Measurements from ENCODE around the gene CYFIP2. TPM values are rescaled to one million over a fixed set of nuclear protein-coding genes. Genes with fewer than 3 reads are reported as not detected.
A peak's percentile ranks its signal among the peaks of the same experiment; 100 is the strongest.

Gene CYFIP2
- total and polyA plus RNA-seq, 5 donors from 2014 or later, result 332 to 383 (median 357) TPM

DNA sequence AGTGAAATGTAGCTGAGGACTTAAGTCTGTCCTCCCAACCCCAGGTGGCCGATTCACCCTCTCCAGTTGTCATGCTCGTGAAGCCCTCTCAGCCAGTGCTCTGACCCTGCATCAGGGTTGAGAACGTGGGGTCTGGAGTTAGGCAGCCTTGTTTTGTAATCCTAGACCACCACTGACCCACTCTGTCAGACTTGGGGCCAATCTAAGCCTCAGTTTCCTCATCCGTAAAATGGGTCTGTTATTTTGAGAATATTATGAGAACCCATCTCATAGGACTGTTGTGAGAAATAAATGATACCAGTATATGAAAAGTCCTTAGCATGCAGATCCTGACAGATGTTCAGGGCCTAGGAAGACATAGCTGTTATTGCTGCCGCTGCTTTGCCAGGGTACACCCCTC is 37.1 kb downstream of the CYFIP2 start:
- Histone ChIP-seq H3K27me3 (ENCODE audit: control insufficient read depth, insufficient read depth, low read length) (no peaks in the 10 kb centered on the region), H3K9me3 (ENCODE audit: control insufficient read depth in 2 of 2, low read length in 2 of 2) (no peaks in the 10 kb centered on the region), H3K36me3 (ENCODE audit: control insufficient read depth, insufficient read depth, low read length) (peaks cover 71% of the 10 kb centered on the region), H3K4me3 (ENCODE audit: low read depth, low read length) (no peak overlapping the region), H3K4me1 (ENCODE audit: control insufficient read depth, insufficient read depth, low read length, poor library complexity, severe bottlenecking) (peaks cover 52% of the 10 kb centered on the region), H3K27ac (ENCODE audit: insufficient read depth, low read length, poor library complexity, severe bottlenecking) (peak overlapping the region; percentile 66)
- Mint-ChIP-seq H3K27me3 (no peaks in the 10 kb centered on the region), H3K36me3 (peaks cover 52% of the 10 kb centered on the region), H3K4me3 (peak overlapping the region in 2 of 4 donors; percentile 72 to 90), H3K9me3 (no peaks in the 10 kb centered on the region), H3K27ac (peak overlapping the region; percentile 91 to 95 (median 95)), H3K4me1 (peaks cover 35 to 54% (median 43%) of the 10 kb centered on the region in 4 donors)
- DNase-seq (no peak), ATAC-seq (ENCODE audit: low read depth in 2 of 2) (no peak)

DNA sequence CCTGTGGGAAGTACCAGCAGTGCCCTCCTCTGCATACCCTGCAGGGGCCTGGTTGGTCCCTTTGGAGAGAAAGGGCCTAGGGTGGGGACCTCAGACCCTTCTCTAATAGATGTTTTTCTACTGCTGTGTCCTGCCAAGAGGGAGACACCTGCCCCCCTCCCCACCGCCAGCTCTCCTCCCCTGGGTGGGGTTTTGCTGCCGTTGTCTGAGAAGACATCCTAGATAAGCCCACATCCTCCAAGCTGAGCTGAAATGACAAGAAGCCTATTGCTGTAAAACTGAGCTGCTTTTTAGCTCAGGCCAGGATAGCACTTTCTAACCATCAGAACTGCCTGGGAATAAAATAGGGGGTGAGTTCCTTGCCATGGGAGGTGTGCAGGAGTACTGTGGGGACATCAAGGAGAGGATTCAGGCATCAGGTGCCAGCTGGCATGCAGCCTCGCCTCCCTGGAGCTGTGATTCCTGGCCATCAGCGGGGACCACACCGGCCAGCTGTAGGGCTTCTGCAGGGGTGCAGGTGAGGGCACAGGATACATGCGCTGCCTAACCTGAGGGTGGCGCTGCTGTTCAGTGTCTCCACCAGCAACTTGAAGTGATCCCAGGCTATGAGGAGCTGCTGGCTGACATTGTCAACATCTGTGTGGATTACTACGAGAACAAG is 37.9 kb downstream of the CYFIP2 start:
- H3K4me1 ChIP-seq (ENCODE audit: control insufficient read depth, insufficient read depth, low read length, poor library complexity, severe bottlenecking), result peaks cover 59% of the 10 kb centered on the region
- peaks cover 68% of the 10 kb centered on the region for H3K36me3 ChIP-seq (ENCODE audit: control insufficient read depth, insufficient read depth, low read length)
- H3K9me3 ChIP-seq (ENCODE audit: control insufficient read depth in 2 of 2, low read length in 2 of 2), result no peaks in the 10 kb centered on the region
- H3K4me3 ChIP-seq (ENCODE audit: low read depth, low read length), result peak overlapping the region; percentile 43
- Mint-ChIP-seq H3K4me3 (peak overlapping the region; percentile 72 to 93 (median 88)), H3K36me3 (peaks cover 47% of the 10 kb centered on the region), H3K9me3 (no peaks in the 10 kb centered on the region), H3K27ac (peak overlapping the region; percentile 91 to 95 (median 95)), H3K27me3 (no peaks in the 10 kb centered on the region), H3K4me1 (peaks cover 33 to 62% (median 46%) of the 10 kb centered on the region in 4 donors)
- ATAC-seq (ENCODE audit: low read depth in 2 of 2) (peak; percentile 71 to 72), DNase-seq (peak; percentile 11 to 88 (median 63))
- H3K27me3 ChIP-seq (ENCODE audit: control insufficient read depth, insufficient read depth, low read length), result no peaks in the 10 kb centered on the region
- peak overlapping the region; percentile 66 for H3K27ac ChIP-seq (ENCODE audit: insufficient read depth, low read length, poor library complexity, severe bottlenecking)

DNA sequence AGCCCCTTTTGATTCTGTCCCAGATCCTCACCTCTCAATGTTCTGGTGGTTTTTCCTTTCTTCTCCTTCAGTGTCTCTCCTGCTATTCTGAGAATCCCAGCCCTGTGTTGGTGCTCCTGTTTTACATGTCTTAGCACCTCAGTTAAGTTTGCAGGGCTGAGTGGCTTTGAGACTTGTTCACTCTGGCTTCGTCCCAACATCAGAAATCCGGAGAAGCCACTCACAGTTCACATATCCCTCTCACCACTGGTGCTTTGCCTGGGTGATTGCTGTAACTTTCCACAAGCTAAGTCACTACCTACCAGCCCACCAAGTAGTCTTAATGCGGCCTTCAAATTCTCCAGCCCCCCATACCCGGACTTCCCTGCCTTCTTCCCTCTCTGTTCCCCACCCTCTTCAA is 40.2 kb downstream of the CYFIP2 start:
- ATAC-seq (ENCODE audit: low read depth in 2 of 2) (no peak), DNase-seq (no peak)
- peaks cover 27 to 76% (median 53%) of the 10 kb centered on the region in 4 donors for H3K4me1 Mint-ChIP-seq
- peaks cover 73% of the 10 kb centered on the region for H3K4me1 ChIP-seq (ENCODE audit: control insufficient read depth, insufficient read depth, low read length, poor library complexity, severe bottlenecking)
- H3K9me3 ChIP-seq (ENCODE audit: control insufficient read depth in 2 of 2, low read length in 2 of 2), result no peaks in the 10 kb centered on the region
- H3K36me3 ChIP-seq (ENCODE audit: control insufficient read depth, insufficient read depth, low read length), result peaks cover 68% of the 10 kb centered on the region
- H3K27me3 ChIP-seq (ENCODE audit: control insufficient read depth, insufficient read depth, low read length), result no peaks in the 10 kb centered on the region
- peak overlapping the region; percentile 21 for H3K4me3 ChIP-seq (ENCODE audit: low read depth, low read length)
- H3K9me3 Mint-ChIP-seq, result no peaks in the 10 kb centered on the region
- H3K27ac ChIP-seq (ENCODE audit: insufficient read depth, low read length, poor library complexity, severe bottlenecking), result peak overlapping the region; percentile 69
- H3K27ac Mint-ChIP-seq, result peak overlapping the region; percentile 44 to 95 (median 91)
- no peaks in the 10 kb centered on the region for H3K27me3 Mint-ChIP-seq
- H3K4me3 Mint-ChIP-seq, result peak overlapping the region; percentile 72 to 93 (median 88)
- H3K36me3 Mint-ChIP-seq, result peaks cover 47% of the 10 kb centered on the region

DNA sequence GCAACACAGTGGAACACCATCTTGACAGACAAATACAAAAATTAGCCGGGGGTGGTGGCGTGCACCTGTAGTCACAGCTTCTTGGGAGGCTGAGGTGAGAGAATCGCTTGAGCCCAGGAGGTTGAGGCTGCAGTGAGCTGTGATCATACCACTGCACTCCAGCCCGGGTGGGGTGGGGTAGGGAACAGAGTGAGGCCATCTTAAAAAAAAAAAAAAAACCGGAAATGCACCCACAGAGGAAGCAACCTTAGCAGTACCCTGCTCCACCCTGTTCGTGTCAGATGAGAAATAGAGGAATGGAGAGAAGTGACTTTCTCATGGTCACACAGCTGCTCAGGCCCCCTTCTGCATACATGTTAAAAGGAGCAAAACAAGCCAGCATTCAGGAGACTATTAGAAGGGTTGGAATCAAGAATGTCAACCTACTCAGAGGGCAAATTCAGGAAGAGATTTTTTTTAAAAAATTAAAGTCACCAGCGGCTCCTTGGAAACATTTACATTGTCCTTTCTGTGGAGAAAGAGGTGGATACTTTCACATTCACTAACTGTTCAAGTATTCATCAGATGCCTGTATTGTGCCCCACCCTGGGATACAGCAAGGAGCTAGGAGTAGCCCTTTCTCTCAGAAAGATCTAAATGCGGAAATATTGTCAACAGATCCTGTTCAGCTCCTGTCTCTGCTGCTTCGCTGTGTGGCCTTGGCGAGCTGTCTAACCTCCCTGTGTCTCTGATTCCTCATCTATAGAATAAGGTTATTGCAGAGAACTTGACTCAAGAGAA is 41.0 kb downstream of the CYFIP2 start:
- ATAC-seq (ENCODE audit: low read depth in 2 of 2) (peak; percentile 64 to 69), DNase-seq (peak in 2 of 3 donors; percentile 48 to 84)
- no peaks in the 10 kb centered on the region for H3K27me3 ChIP-seq (ENCODE audit: control insufficient read depth, insufficient read depth, low read length)
- peaks cover 68% of the 10 kb centered on the region for H3K36me3 ChIP-seq (ENCODE audit: control insufficient read depth, insufficient read depth, low read length)
- no peaks in the 10 kb centered on the region for H3K9me3 ChIP-seq (ENCODE audit: control insufficient read depth in 2 of 2, low read length in 2 of 2)
- H3K4me1 ChIP-seq (ENCODE audit: control insufficient read depth, insufficient read depth, low read length, poor library complexity, severe bottlenecking), result peaks cover 73% of the 10 kb centered on the region
- peak overlapping the region; percentile 87 to 95 (median 91) for H3K27ac Mint-ChIP-seq
- peak overlapping the region; percentile 69 for H3K27ac ChIP-seq (ENCODE audit: insufficient read depth, low read length, poor library complexity, severe bottlenecking)
- no peaks in the 10 kb centered on the region for H3K27me3 Mint-ChIP-seq
- H3K4me1 Mint-ChIP-seq, result peaks cover 27 to 79% (median 57%) of the 10 kb centered on the region in 4 donors
- peak overlapping the region; percentile 72 to 93 (median 88) for H3K4me3 Mint-ChIP-seq
- peak overlapping the region; percentile 46 for H3K4me3 ChIP-seq (ENCODE audit: low read depth, low read length)
- no peaks in the 10 kb centered on the region for H3K9me3 Mint-ChIP-seq
- peaks cover 51% of the 10 kb centered on the region for H3K36me3 Mint-ChIP-seq

GRCh38 chr5:157308836-157309465 is 43.0 kb downstream of the CYFIP2 start:
- DNase-seq (peak in 2 of 3 donors; percentile 31 to 49), ATAC-seq (ENCODE audit: low read depth in 2 of 2) (peak in 1 of 2 donors; percentile 19)
- H3K4me3 Mint-ChIP-seq, result peak overlapping the region in 3 of 4 donors; percentile 5 to 46 (median 21)
- H3K27ac Mint-ChIP-seq, result peak overlapping the region; percentile 73 to 95 (median 76)
- Histone ChIP-seq H3K9me3 (ENCODE audit: control insufficient read depth in 2 of 2, low read length in 2 of 2) (no peaks in the 10 kb centered on the region), H3K27me3 (ENCODE audit: control insufficient read depth, insufficient read depth, low read length) (no peaks in the 10 kb centered on the region), H3K36me3 (ENCODE audit: control insufficient read depth, insufficient read depth, low read length) (peaks cover 60% of the 10 kb centered on the region), H3K4me1 (ENCODE audit: control insufficient read depth, insufficient read depth, low read length, poor library complexity, severe bottlenecking) (peaks cover 72% of the 10 kb centered on the region), H3K4me3 (ENCODE audit: low read depth, low read length) (no peak overlapping the region), H3K27ac (ENCODE audit: insufficient read depth, low read length, poor library complexity, severe bottlenecking) (peak overlapping the region; percentile 69)
- H3K9me3 Mint-ChIP-seq, result no peaks in the 10 kb centered on the region
- no peaks in the 10 kb centered on the region for H3K27me3 Mint-ChIP-seq
- peaks cover 46% of the 10 kb centered on the region for H3K36me3 Mint-ChIP-seq
- H3K4me1 Mint-ChIP-seq, result peaks cover 30 to 79% (median 58%) of the 10 kb centered on the region in 4 donors

DNA sequence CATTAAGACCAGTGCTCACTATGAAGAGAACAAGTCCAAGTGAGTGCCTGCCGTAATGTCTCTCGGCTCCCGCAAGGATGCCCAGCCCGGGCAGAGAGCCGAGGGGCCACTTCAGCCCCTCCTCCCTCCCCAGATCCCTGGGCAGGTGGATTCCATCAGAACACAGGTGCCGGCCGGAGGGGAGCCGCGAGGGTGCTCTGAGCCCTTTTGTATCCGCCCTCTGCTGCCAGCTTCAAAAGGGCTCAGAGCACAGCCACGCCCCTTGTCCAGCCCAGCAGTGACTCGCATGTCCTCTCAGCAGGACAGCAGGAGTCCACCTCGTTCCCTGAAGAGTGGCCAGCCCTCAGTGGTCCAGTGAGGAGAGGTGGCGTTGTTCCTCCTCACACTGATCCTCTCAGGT is 43.9 kb downstream of the CYFIP2 start:
- peaks cover 65% of the 10 kb centered on the region for H3K36me3 ChIP-seq (ENCODE audit: control insufficient read depth, insufficient read depth, low read length)
- DNase-seq, result no peak
- H3K4me1 ChIP-seq (ENCODE audit: control insufficient read depth, insufficient read depth, low read length, poor library complexity, severe bottlenecking), result peaks cover 64% of the 10 kb centered on the region
- no peak overlapping the region for H3K27ac ChIP-seq (ENCODE audit: insufficient read depth, low read length, poor library complexity, severe bottlenecking)
- no peaks in the 10 kb centered on the region for H3K27me3 ChIP-seq (ENCODE audit: control insufficient read depth, insufficient read depth, low read length)
- Mint-ChIP-seq H3K4me1 (peaks cover 29 to 72% (median 54%) of the 10 kb centered on the region in 4 donors), H3K9me3 (no peaks in the 10 kb centered on the region), H3K27me3 (no peaks in the 10 kb centered on the region), H3K27ac (peak overlapping the region; percentile 73 to 98 (median 95)), H3K4me3 (no peak overlapping the region), H3K36me3 (peaks cover 55% of the 10 kb centered on the region)
- no peak for ATAC-seq (ENCODE audit: low read depth in 2 of 2)
- H3K4me3 ChIP-seq (ENCODE audit: low read depth, low read length), result no peak overlapping the region
- no peaks in the 10 kb centered on the region for H3K9me3 ChIP-seq (ENCODE audit: control insufficient read depth in 2 of 2, low read length in 2 of 2)

GRCh38 chr5:157311595-157311994 is 45.7 kb downstream of the CYFIP2 start:
- H3K27me3 Mint-ChIP-seq, result no peaks in the 10 kb centered on the region
- peaks cover 46% of the 10 kb centered on the region for H3K36me3 Mint-ChIP-seq
- Histone ChIP-seq H3K9me3 (ENCODE audit: control insufficient read depth in 2 of 2, low read length in 2 of 2) (no peaks in the 10 kb centered on the region), H3K27ac (ENCODE audit: insufficient read depth, low read length, poor library complexity, severe bottlenecking) (peak overlapping the region; percentile 65), H3K36me3 (ENCODE audit: control insufficient read depth, insufficient read depth, low read length) (peaks cover 73% of the 10 kb centered on the region), H3K4me3 (ENCODE audit: low read depth, low read length) (no peak overlapping the region), H3K4me1 (ENCODE audit: control insufficient read depth, insufficient read depth, low read length, poor library complexity, severe bottlenecking) (peaks cover 46% of the 10 kb centered on the region), H3K27me3 (ENCODE audit: control insufficient read depth, insufficient read depth, low read length) (no peaks in the 10 kb centered on the region)
- peak overlapping the region in 2 of 4 donors; percentile 27 to 47 for H3K4me3 Mint-ChIP-seq
- no peaks in the 10 kb centered on the region for H3K9me3 Mint-ChIP-seq
- peaks cover 21 to 57% (median 44%) of the 10 kb centered on the region in 4 donors for H3K4me1 Mint-ChIP-seq
- peak overlapping the region in 2 of 3 donors; percentile 78 to 81 for H3K27ac Mint-ChIP-seq
- no peak for ATAC-seq (ENCODE audit: low read depth in 2 of 2)
- DNase-seq, result no peak
